ENCODE data around the gene TMEM163.
A peak's percentile ranks its signal among the peaks of the same experiment; 100 is the strongest.

Gene TMEM163

DNA sequence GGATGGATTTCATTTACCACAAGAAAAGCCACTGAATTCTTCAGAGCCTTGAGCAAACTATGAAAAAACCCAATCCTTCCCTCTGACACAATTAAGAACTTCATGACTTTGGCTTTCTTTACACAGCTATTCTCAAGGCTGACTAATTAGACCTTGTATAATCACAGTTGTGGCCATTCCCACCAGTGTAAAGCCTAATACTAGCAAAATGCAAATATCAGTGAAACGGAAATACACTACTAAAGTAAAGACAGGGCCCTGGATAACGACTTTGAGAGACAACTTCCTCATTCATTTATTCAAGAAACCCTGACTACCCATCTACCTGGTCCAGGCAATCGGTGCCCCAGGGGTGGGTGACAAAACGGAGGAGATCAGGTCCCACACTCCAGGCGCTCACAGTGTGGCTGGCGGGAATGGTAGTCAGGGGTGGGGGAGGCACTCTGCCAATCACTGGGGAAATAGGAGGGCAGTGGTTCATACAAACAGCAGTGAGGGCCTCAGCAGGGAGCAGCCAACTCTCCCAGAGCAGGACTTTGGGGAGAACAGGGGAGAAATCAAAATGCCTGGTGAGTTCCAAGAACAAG lies 28.1 kb downstream of the TMEM163 start:
- H4K8ac ChIP-seq (ENCODE audit: low read length) = no peak overlapping the region
- peaks cover 3% of the 10 kb centered on the region for H3K4me1 ChIP-seq (ENCODE audit: control insufficient read depth, insufficient read depth, low read depth, low read length)
- H2AFZ ChIP-seq (ENCODE audit: low read depth, low read length) = no peak overlapping the region
- no peak overlapping the region for H3K9ac ChIP-seq (ENCODE audit: low read length)
- WGBS = 80% methylated on average over 6 of the region's 6 CpGs
- peaks cover 0 to 6% of the 10 kb centered on the region in 2 experiments for H3K36me3 ChIP-seq (ENCODE audit: control insufficient read depth in 1 of 2, insufficient read depth in 2 of 2, low read depth in 1 of 2, low read length in 2 of 2)
- H3K27ac ChIP-seq (ENCODE audit: low read length, poor library complexity, severe bottlenecking) = no peak overlapping the region
- H3K18ac ChIP-seq (ENCODE audit: low read depth in 1 of 2, low read length in 2 of 2) = no peak overlapping the region
- no peak overlapping the region for H2BK12ac ChIP-seq (ENCODE audit: low read length in 2 of 2)
- H3K27me3 ChIP-seq (ENCODE audit: control insufficient read depth in 1 of 2, insufficient read depth in 1 of 2, low read length in 2 of 2) = peaks cover 0 to 19% of the 10 kb centered on the region in 2 experiments
- no peak overlapping the region for H4K91ac ChIP-seq (ENCODE audit: low read length)
- H2BK5ac ChIP-seq (ENCODE audit: low read depth, low read length, poor library complexity, severe bottlenecking) = no peak overlapping the region
- H3K9me3 ChIP-seq (ENCODE audit: control insufficient read depth, low read length) = peaks cover 5% of the 10 kb centered on the region
- no peak overlapping the region for H2BK120ac ChIP-seq (ENCODE audit: low read depth, low read length)
- H3K4me3 ChIP-seq (ENCODE audit: insufficient read depth in 1 of 2, low read depth in 1 of 2, low read length in 2 of 2) = no peak overlapping the region
- no peak overlapping the region for H3K4me2 ChIP-seq (ENCODE audit: low read length, poor library complexity, severe bottlenecking)
- H3K79me1 ChIP-seq (replicated peaks; ENCODE audit: low read length, poor library complexity, severe bottlenecking) = peaks cover 34% of the 10 kb centered on the region
- no peak overlapping the region for H2BK15ac ChIP-seq (ENCODE audit: low read depth, poor library complexity, severe bottlenecking)
- H2AK5ac ChIP-seq (ENCODE audit: low read length, severe bottlenecking) = no peak overlapping the region
- no peak overlapping the region for H3K23ac ChIP-seq (ENCODE audit: low read length in 2 of 2)
- H3K4ac ChIP-seq (ENCODE audit: low read depth in 1 of 2, low read length in 2 of 2) = no peak overlapping the region
- DNase-seq = no peak
- no peak overlapping the region for H3K14ac ChIP-seq (ENCODE audit: low read length in 2 of 2)

DNA sequence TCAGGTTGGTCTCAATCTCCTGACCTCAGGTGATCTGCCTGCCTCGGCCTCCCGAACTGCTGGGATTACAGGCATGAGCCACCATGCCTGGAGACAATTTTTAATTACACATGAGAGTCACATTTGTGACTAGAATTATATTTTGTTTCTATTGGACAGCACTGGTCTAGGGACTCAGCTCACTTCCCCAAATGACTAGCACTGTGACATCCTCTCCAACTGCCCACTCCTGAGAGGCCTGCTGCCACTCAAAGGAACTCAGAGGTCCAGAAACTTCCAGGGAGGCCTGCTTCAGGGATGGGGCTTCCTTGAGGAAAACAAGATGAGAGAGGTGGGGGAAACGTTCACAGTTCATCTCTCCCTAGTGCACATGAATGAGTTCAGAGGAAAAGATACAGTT lies 29.5 kb downstream of the TMEM163 start:
- H3K9ac ChIP-seq (ENCODE audit: low read length) = no peak overlapping the region
- H3K4me3 ChIP-seq (ENCODE audit: insufficient read depth in 1 of 2, low read depth in 1 of 2, low read length in 2 of 2) = no peak overlapping the region
- H3K79me1 ChIP-seq (replicated peaks; ENCODE audit: low read length, poor library complexity, severe bottlenecking) = peaks cover 34% of the 10 kb centered on the region
- no peak overlapping the region for H3K4ac ChIP-seq (ENCODE audit: low read depth in 1 of 2, low read length in 2 of 2)
- no peak overlapping the region for H3K23ac ChIP-seq (ENCODE audit: low read length in 2 of 2)
- no peak overlapping the region for H2AFZ ChIP-seq (ENCODE audit: low read depth, low read length)
- no peak overlapping the region for H4K91ac ChIP-seq (ENCODE audit: low read length)
- no peak overlapping the region for H4K8ac ChIP-seq (ENCODE audit: low read length)
- peaks cover 3% of the 10 kb centered on the region for H3K4me1 ChIP-seq (ENCODE audit: control insufficient read depth, insufficient read depth, low read depth, low read length)
- no peak overlapping the region for H2BK15ac ChIP-seq (ENCODE audit: low read depth, poor library complexity, severe bottlenecking)
- no peak overlapping the region for H2BK12ac ChIP-seq (ENCODE audit: low read length in 2 of 2)
- H2AK5ac ChIP-seq (ENCODE audit: low read length, severe bottlenecking) = no peak overlapping the region
- WGBS = 82% methylated on average over 2 of the region's 3 CpGs
- no peak overlapping the region for H2BK5ac ChIP-seq (ENCODE audit: low read depth, low read length, poor library complexity, severe bottlenecking)
- H2BK120ac ChIP-seq (ENCODE audit: low read depth, low read length) = no peak overlapping the region
- peaks cover 0 to 6% of the 10 kb centered on the region in 2 experiments for H3K36me3 ChIP-seq (ENCODE audit: control insufficient read depth in 1 of 2, insufficient read depth in 2 of 2, low read depth in 1 of 2, low read length in 2 of 2)
- no peak overlapping the region for H3K18ac ChIP-seq (ENCODE audit: low read depth in 1 of 2, low read length in 2 of 2)
- peaks cover 5% of the 10 kb centered on the region for H3K9me3 ChIP-seq (ENCODE audit: control insufficient read depth, low read length)
- no peak overlapping the region for H3K27ac ChIP-seq (ENCODE audit: low read length, poor library complexity, severe bottlenecking)
- DNase-seq = no peak
- H3K4me2 ChIP-seq (ENCODE audit: low read length, poor library complexity, severe bottlenecking) = no peak overlapping the region
- peaks cover 0 to 19% of the 10 kb centered on the region in 2 experiments for H3K27me3 ChIP-seq (ENCODE audit: control insufficient read depth in 1 of 2, insufficient read depth in 1 of 2, low read length in 2 of 2)
- no peak overlapping the region for H3K14ac ChIP-seq (ENCODE audit: low read length in 2 of 2)

DNA sequence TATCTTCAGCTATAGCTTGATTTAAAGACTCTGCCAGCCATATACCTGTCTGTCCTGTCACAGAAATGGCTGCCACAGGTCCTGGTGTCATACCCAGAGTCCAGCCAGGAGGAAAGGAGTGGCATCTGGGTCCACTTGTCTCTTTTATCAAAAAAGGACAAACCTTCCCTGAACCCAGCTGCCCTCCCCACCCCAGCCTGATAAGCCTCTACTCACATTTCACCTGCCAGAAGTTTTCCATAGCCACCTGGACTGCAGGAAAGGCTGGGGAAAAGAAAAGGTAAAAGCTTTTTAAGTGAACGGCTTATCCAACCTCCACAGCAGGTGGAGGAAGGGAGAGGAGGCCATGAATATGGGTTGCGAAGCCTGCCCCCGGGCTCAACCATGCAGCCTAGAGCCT lies 32.8 kb downstream of the TMEM163 start:
- H2AFZ ChIP-seq (ENCODE audit: low read depth, low read length) = no peak overlapping the region
- peaks cover 30% of the 10 kb centered on the region for H3K79me1 ChIP-seq (replicated peaks; ENCODE audit: low read length, poor library complexity, severe bottlenecking)
- DNase-seq = no peak
- H4K8ac ChIP-seq (ENCODE audit: low read length) = no peak overlapping the region
- H3K14ac ChIP-seq (ENCODE audit: low read length in 2 of 2) = no peak overlapping the region
- H2BK15ac ChIP-seq (ENCODE audit: low read depth, poor library complexity, severe bottlenecking) = no peak overlapping the region
- H3K18ac ChIP-seq (ENCODE audit: low read depth in 1 of 2, low read length in 2 of 2) = no peak overlapping the region
- no peak overlapping the region for H2BK12ac ChIP-seq (ENCODE audit: low read length in 2 of 2)
- no peak overlapping the region for H3K4me3 ChIP-seq (ENCODE audit: insufficient read depth in 1 of 2, low read depth in 1 of 2, low read length in 2 of 2)
- H4K91ac ChIP-seq (ENCODE audit: low read length) = no peak overlapping the region
- peaks cover 6% of the 10 kb centered on the region for H3K4me1 ChIP-seq (ENCODE audit: control insufficient read depth, insufficient read depth, low read depth, low read length)
- H3K36me3 ChIP-seq (ENCODE audit: control insufficient read depth in 1 of 2, insufficient read depth in 2 of 2, low read depth in 1 of 2, low read length in 2 of 2) = peaks cover 0 to 6% of the 10 kb centered on the region in 2 experiments
- no peak overlapping the region for H3K23ac ChIP-seq (ENCODE audit: low read length in 2 of 2)
- WGBS = 74% methylated on average over 3 of the region's 3 CpGs
- peaks cover 8% of the 10 kb centered on the region for H3K9me3 ChIP-seq (ENCODE audit: control insufficient read depth, low read length)
- H3K27ac ChIP-seq (ENCODE audit: low read length, poor library complexity, severe bottlenecking) = no peak overlapping the region
- H3K4me2 ChIP-seq (ENCODE audit: low read length, poor library complexity, severe bottlenecking) = no peak overlapping the region
- no peak overlapping the region for H2BK5ac ChIP-seq (ENCODE audit: low read depth, low read length, poor library complexity, severe bottlenecking)
- H2BK120ac ChIP-seq (ENCODE audit: low read depth, low read length) = no peak overlapping the region
- H3K9ac ChIP-seq (ENCODE audit: low read length) = no peak overlapping the region
- H3K27me3 ChIP-seq (ENCODE audit: control insufficient read depth in 1 of 2, insufficient read depth in 1 of 2, low read length in 2 of 2) = peaks cover 0 to under 1% of the 10 kb centered on the region in 2 experiments
- no peak overlapping the region for H2AK5ac ChIP-seq (ENCODE audit: low read length, severe bottlenecking)
- no peak overlapping the region for H3K4ac ChIP-seq (ENCODE audit: low read depth in 1 of 2, low read length in 2 of 2)

DNA sequence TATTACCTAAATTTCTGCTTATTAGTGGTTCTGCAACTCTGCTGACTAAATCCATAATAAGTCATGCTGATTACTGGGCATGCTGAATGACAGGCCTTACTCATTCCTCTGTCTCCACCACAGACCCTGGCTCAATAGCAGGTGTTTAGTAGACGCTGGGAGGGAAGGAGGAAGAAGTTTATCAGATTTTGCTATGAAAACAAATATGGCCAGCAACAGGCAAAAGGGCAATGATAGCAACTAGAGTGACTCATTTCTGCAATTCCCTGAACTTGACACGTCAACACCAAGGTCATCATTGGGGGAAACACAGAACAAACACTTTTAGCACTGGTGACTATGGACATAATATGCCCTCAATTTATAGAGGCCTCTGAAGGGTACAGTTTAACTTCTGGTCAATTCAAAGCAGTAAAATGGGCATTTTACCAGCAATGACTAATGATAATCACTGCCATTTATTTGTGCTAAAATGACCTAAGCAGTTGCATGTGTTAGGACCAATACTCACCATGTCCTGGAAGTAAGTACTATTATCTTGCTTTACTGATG lies 35.2 kb downstream of the TMEM163 start:
- peak; percentile 10 for DNase-seq
- Histone ChIP-seq H3K4ac (ENCODE audit: low read depth in 1 of 2, low read length in 2 of 2) (no peak overlapping the region), H2BK15ac (ENCODE audit: low read depth, poor library complexity, severe bottlenecking) (no peak overlapping the region), H3K14ac (ENCODE audit: low read length in 2 of 2) (no peak overlapping the region), H3K9me3 (ENCODE audit: control insufficient read depth, low read length) (peaks cover 8% of the 10 kb centered on the region), H2AFZ (ENCODE audit: low read depth, low read length) (no peak overlapping the region), H3K23ac (ENCODE audit: low read length in 2 of 2) (no peak overlapping the region), H2BK12ac (ENCODE audit: low read length in 2 of 2) (no peak overlapping the region), H2BK120ac (ENCODE audit: low read depth, low read length) (no peak overlapping the region), H4K91ac (ENCODE audit: low read length) (no peak overlapping the region), H2BK5ac (ENCODE audit: low read depth, low read length, poor library complexity, severe bottlenecking) (no peak overlapping the region), H3K36me3 (ENCODE audit: control insufficient read depth in 1 of 2, insufficient read depth in 2 of 2, low read depth in 1 of 2, low read length in 2 of 2) (peaks cover 0 to 3% of the 10 kb centered on the region in 2 experiments), H3K18ac (ENCODE audit: low read depth in 1 of 2, low read length in 2 of 2) (no peak overlapping the region), H3K4me3 (ENCODE audit: insufficient read depth in 1 of 2, low read depth in 1 of 2, low read length in 2 of 2) (no peak overlapping the region), H3K79me1 (replicated peaks; ENCODE audit: low read length, poor library complexity, severe bottlenecking) (peaks cover 33% of the 10 kb centered on the region), H3K27me3 (ENCODE audit: control insufficient read depth in 1 of 2, insufficient read depth in 1 of 2, low read length in 2 of 2) (no peaks in the 10 kb centered on the region), H3K4me2 (ENCODE audit: low read length, poor library complexity, severe bottlenecking) (no peak overlapping the region), H4K8ac (ENCODE audit: low read length) (no peak overlapping the region), H3K27ac (ENCODE audit: low read length, poor library complexity, severe bottlenecking) (no peak overlapping the region), H3K9ac (ENCODE audit: low read length) (no peak overlapping the region), H2AK5ac (ENCODE audit: low read length, severe bottlenecking) (no peak overlapping the region), H3K4me1 (ENCODE audit: control insufficient read depth, insufficient read depth, low read depth, low read length) (peaks cover 10% of the 10 kb centered on the region)
- 50% methylated on average over 2 of the region's 2 CpGs for WGBS

All from mesenchymal stem cell (in vitro differentiated cells and primary cell).